WERI-Rb-1 (cell line): ENCODE measurements around the gene ADAMTS12.

Experiments used
- DNase-seq: peaks from one replicate; pipeline ENCODE4 v3.0.0-alpha.2; 2020
- H3K27ac ChIP-seq: fragments of 250-450 bp; sonication (Bioruptor Pico); 2 replicates; pipeline ENCODE4 v1.5.1; 2020; ENCODE audit warnings: mild to moderate bottlenecking, moderate library complexity
- H3K27me3 ChIP-seq: fragments of 250-450 bp; sonication (Bioruptor Pico); 2 replicates; pipeline ENCODE4 v1.5.1; 2021; ENCODE audit warnings: mild to moderate bottlenecking, low read depth, moderate library complexity; ENCODE audit not compliant: insufficient read depth, severe bottlenecking
- H3K36me3 ChIP-seq: fragments of 250-450 bp; sonication (Bioruptor Pico); 2 replicates; pipeline ENCODE4 v1.5.1; 2020; ENCODE audit warnings: mild to moderate bottlenecking, moderate library complexity
- H3K4me3 ChIP-seq: 2 replicates; pipeline ENCODE4 v1.5.1; 2011; ENCODE audit warnings: low read depth, mild to moderate bottlenecking, control low read depth, low read length
- H3K9me3 ChIP-seq: fragments of 250-450 bp; sonication (Bioruptor Pico); 2 replicates; pipeline ENCODE4 v1.5.1; 2021; ENCODE audit warnings: mild to moderate bottlenecking, moderate library complexity; ENCODE audit not compliant: severe bottlenecking
- TF ChIP-seq, protein P1 (sequence below): IDR thresholded peaks from 2 replicates; pipeline ENCODE4 v1.5.1; 2011; ENCODE audit warnings: low read depth, mild to moderate bottlenecking, control low read depth, inconsistent platforms, low read length

Gene ADAMTS12

DNA sequence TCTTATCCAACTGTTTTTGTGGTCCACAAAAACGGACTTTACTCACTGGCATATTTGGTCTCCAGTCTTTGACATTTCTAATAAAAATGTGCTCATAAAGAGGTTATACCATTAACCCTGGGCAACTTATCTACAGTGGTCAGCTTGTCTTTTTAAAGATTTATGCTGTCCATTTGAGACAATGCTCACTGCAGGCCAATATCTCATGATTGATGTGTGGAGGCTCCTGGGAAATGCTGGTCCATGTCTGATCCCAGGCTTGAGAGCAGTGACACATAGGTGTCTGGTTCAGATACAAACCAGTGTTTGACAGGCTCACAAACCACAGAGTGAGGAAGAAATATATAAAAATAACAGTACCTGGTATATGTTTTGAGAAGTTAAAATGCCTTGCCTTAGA is 270.3 kb downstream of the ADAMTS12 start:
- no peak for DNase-seq
- TF ChIP-seq, protein P1, sequence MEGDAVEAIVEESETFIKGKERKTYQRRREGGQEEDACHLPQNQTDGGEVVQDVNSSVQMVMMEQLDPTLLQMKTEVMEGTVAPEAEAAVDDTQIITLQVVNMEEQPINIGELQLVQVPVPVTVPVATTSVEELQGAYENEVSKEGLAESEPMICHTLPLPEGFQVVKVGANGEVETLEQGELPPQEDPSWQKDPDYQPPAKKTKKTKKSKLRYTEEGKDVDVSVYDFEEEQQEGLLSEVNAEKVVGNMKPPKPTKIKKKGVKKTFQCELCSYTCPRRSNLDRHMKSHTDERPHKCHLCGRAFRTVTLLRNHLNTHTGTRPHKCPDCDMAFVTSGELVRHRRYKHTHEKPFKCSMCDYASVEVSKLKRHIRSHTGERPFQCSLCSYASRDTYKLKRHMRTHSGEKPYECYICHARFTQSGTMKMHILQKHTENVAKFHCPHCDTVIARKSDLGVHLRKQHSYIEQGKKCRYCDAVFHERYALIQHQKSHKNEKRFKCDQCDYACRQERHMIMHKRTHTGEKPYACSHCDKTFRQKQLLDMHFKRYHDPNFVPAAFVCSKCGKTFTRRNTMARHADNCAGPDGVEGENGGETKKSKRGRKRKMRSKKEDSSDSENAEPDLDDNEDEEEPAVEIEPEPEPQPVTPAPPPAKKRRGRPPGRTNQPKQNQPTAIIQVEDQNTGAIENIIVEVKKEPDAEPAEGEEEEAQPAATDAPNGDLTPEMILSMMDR, result no peak
- Histone ChIP-seq H3K9me3 (no peaks in the 10 kb centered on the region), H3K27me3 (peaks cover 54% of the 10 kb centered on the region), H3K36me3 (no peaks in the 10 kb centered on the region), H3K27ac (no peak overlapping the region), H3K4me3 (no peak overlapping the region)

DNA sequence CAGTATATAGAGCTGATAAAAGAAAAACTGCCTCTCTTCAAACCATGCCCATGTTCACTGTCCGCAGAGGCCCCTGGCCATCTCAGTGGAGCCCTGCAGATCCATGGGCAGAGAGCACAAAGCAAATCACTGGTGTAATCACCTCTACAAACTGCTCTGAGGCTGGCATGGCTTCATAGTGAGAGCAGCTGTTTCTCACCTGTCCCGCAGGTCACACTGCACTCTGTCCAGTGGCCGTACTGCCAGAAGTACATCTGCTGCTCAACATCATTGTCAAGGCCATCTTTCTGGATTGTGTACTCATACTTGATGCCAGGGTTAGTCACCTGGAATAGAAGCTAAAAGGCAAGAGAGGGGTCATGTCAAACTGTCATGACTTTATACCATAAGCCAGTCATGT is 277.8 kb downstream of the ADAMTS12 start:
- DNase-seq, result no peak
- no peaks in the 10 kb centered on the region for H3K36me3 ChIP-seq
- TF ChIP-seq, protein P1, result no peak
- no peaks in the 10 kb centered on the region for H3K9me3 ChIP-seq
- H3K4me3 ChIP-seq, result no peak overlapping the region
- H3K27me3 ChIP-seq, result peaks cover 58% of the 10 kb centered on the region
- no peak overlapping the region for H3K27ac ChIP-seq

DNA sequence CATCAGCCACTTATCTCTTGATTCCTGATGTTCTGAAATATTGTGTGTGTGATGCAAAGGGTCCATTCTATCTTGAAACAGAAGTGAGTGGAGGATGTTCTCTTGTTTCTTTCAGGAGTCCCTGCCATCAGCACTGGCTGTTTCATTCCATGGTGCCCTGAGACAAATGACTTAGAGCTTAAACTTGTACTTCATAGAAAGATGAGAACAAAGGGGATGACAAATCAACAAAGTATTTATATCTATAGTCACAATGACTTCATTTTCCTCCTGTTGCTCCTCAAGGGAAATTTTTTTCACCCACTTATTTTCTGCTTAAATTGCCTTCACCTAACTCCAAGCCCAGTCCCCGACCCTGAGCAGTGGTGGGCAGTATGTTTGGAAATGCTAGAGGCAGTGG is 279.4 kb downstream of the ADAMTS12 start:
- DNase-seq, result no peak
- H3K9me3 ChIP-seq, result no peaks in the 10 kb centered on the region

DNA sequence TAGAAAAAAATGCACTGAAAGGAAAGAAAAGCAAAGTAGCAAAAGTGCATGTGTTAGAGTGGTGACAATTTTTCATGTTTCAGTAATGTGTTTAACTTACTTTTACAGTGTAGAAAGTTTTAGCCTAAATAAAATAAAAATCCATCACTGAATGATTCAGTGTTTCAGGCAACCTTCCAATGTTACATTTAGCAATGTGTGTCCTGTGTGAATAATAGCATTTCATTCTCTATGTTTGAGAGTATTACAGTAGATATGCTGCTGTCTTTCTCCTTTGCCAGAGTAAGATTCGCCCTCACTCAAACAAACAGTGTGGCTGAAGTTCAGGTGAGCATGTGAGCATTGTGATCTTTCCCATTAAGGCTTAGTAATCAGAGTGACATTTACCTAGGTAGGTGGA is 279.9 kb downstream of the ADAMTS12 start:
- DNase-seq, result no peak

More for the DNA sequence above, 279.4 kb downstream of the ADAMTS12 start:
- TF ChIP-seq, protein P1, result no peak
- no peak overlapping the region for H3K27ac ChIP-seq
- no peaks in the 10 kb centered on the region for H3K36me3 ChIP-seq
- no peak overlapping the region for H3K4me3 ChIP-seq
- peaks cover 72% of the 10 kb centered on the region for H3K27me3 ChIP-seq

GRCh38 chr5:33608344-33609041 is 283.3 kb downstream of the ADAMTS12 start:
- no peaks in the 10 kb centered on the region for H3K9me3 ChIP-seq
- no peak for DNase-seq
- H3K27me3 ChIP-seq, result peaks cover 70% of the 10 kb centered on the region
- H3K4me3 ChIP-seq, result no peak overlapping the region
- TF ChIP-seq, protein P1, result no peak
- H3K36me3 ChIP-seq, result no peaks in the 10 kb centered on the region
- H3K27ac ChIP-seq, result no peak overlapping the region

More for the DNA sequence above, 279.9 kb downstream of the ADAMTS12 start:
- TF ChIP-seq, protein P1, result no peak
- Histone ChIP-seq H3K27ac (no peak overlapping the region), H3K36me3 (no peaks in the 10 kb centered on the region), H3K4me3 (no peak overlapping the region), H3K9me3 (no peaks in the 10 kb centered on the region), H3K27me3 (peaks cover 76% of the 10 kb centered on the region)

DNA sequence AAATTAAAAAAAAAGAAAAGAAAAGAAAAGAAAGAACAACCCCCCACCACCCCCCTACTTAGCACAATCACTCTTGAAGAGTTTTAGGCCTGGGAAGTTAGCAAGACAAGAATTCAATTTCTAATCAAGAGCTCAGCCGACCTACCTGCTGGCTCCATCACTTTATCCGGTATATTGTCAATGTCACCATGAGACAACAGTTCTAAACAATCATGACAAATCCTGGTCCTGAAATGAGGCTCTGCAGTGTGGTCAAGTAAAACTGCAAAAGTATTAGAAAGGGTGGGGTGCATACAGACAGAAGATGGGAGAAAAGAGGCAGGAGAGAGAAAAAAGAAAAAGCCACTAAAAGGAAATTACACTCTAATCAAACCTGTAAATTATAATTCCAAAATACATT is 287.3 kb downstream of the ADAMTS12 start:
- Histone ChIP-seq H3K36me3 (no peaks in the 10 kb centered on the region), H3K9me3 (no peaks in the 10 kb centered on the region), H3K4me3 (no peak overlapping the region), H3K27ac (no peak overlapping the region), H3K27me3 (peaks cover 81% of the 10 kb centered on the region)
- TF ChIP-seq, protein P1, result no peak
- no peak for DNase-seq
